SK-N-MC (cell line): ENCODE data around the gene PIGBOS1.

Source experiments
- EZH2 ChIP-seq: fragments of 200-600 bp; sonication (generic); IDR thresholded peaks from one replicate; pipeline ENCODE4 v1.6.1; 2017; ENCODE audit warnings: antibody characterized with exemption
- POLR2AphosphoS5 ChIP-seq: IDR thresholded peaks from 2 replicates; pipeline ENCODE4 v1.6.1; 2012; ENCODE audit warnings: mild to moderate bottlenecking, low read depth, low read length, borderline replicate concordance

- TF ChIP-seq EZH2, result no peak
- peak; percentile 44; the same call in 1 of the 2 replicates for TF ChIP-seq POLR2AphosphoS5
These were observed 24.2 kb upstream of the PIGBOS1 start for GRCh38 chr15:55343168-55343567.
